Measurements from ENCODE around the gene STAM2.

Gene STAM2

DNA sequence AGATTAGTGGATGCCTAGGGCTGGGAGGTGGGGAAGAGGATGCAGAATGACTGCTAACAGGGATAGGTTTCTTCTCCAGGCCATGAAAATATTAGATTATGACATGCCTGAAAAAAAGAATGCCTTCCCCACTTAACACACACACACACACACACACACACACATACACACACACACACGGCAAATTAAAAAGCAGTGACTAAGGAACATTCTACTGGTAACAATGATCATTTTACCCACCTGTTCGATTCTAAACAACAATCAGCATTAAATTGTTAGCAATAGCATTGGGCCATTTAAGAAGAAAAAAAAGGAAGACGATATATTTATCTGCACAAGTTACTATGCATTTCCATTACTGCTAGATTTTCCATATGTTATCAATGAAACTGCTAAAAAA is 87.6 kb downstream of the STAM2 start:
- H3K9me3 ChIP-seq (ENCODE audit: control insufficient read depth, insufficient read depth, low read length), result no peaks in the 10 kb centered on the region
- H3K4me1 ChIP-seq (ENCODE audit: insufficient read depth, low read length), result no peaks in the 10 kb centered on the region
- H3K9ac ChIP-seq (ENCODE audit: low read depth, low read length), result no peak overlapping the region
- no peaks in the 10 kb centered on the region for H3K36me3 ChIP-seq (ENCODE audit: insufficient read depth, low read length)

DNA sequence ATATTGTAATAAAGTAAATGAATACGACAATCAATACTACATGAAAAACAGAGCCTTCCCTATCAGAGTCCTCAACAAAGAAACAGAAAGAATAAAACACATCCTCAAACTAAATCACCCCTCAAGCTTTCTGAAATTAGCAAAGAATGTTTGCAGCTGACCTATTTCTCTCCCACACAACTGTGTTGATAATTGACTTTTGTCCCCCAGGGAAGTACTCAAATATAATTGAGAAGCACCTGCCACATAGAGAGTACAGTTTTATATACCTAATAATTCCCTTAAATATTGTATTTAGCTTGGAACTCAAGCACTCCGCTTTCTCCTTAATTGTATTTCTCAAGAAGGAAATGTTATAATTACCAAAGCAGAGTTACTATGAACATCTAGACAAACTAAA is 89.3 kb downstream of the STAM2 start:
- no peak overlapping the region for H3K9ac ChIP-seq (ENCODE audit: low read depth, low read length)
- H3K4me1 ChIP-seq (ENCODE audit: insufficient read depth, low read length), result no peaks in the 10 kb centered on the region
- no peaks in the 10 kb centered on the region for H3K9me3 ChIP-seq (ENCODE audit: control insufficient read depth, insufficient read depth, low read length)
- no peaks in the 10 kb centered on the region for H3K36me3 ChIP-seq (ENCODE audit: insufficient read depth, low read length)

DNA sequence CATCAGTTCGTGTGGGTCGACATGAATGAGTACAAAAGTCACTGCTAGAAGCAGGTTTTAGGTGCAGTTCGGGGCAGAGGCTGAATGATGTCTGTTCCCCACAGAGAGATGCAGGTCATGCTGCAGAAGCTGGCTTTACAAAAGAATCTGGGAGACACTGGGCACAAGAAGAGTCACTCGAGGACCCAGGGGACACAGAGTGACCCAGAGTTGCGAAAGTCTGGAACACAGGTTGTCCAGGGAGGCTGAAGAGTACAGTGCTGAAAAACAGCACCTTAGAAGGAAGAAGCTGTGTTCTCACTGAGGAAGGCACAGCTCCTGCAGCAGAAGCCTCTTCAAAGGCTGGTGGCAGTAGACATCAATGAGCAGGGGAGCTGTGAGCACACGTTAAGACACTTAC is 91.5 kb downstream of the STAM2 start:
- no peaks in the 10 kb centered on the region for H3K4me1 ChIP-seq (ENCODE audit: insufficient read depth, low read length)
- no peaks in the 10 kb centered on the region for H3K9me3 ChIP-seq (ENCODE audit: control insufficient read depth, insufficient read depth, low read length)
- H3K9ac ChIP-seq (ENCODE audit: low read depth, low read length), result no peak overlapping the region
- H3K36me3 ChIP-seq (ENCODE audit: insufficient read depth, low read length), result no peaks in the 10 kb centered on the region

DNA sequence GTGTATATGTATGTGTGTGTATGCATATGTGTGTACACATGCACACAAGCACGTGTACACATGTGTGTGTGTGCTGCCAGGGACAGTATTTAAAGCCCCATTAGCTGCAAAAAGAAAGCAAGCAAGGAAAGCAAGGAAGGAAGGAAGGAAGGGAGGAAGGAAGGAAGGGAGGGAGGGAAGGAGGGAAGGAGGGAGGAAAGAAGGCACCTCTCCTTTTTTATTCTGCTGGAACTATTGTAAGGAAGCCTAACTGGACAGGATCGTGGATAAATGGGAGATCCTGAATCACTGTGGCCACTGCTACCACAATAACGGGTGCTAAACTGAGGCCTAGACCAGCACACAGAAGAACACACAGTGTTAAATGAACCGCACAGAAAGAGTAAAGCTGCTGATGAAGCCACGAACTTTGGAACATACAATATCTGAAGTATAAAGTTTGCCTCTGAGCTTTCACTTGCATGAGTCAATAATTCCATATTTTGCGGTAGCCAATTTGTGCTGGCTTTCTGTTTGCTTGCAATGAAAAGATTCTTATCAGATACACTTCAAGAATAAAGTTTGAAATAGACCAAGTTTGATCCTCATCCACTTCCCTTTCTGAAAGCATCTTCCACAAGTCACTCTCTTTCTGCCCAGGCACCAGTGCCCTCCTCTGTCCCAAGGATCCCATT is 92.2 kb downstream of the STAM2 start:
- H3K9ac ChIP-seq (ENCODE audit: low read depth, low read length), result no peak overlapping the region
- H3K4me1 ChIP-seq (ENCODE audit: insufficient read depth, low read length), result no peaks in the 10 kb centered on the region
- H3K9me3 ChIP-seq (ENCODE audit: control insufficient read depth, insufficient read depth, low read length), result no peaks in the 10 kb centered on the region
- no peaks in the 10 kb centered on the region for H3K36me3 ChIP-seq (ENCODE audit: insufficient read depth, low read length)

DNA sequence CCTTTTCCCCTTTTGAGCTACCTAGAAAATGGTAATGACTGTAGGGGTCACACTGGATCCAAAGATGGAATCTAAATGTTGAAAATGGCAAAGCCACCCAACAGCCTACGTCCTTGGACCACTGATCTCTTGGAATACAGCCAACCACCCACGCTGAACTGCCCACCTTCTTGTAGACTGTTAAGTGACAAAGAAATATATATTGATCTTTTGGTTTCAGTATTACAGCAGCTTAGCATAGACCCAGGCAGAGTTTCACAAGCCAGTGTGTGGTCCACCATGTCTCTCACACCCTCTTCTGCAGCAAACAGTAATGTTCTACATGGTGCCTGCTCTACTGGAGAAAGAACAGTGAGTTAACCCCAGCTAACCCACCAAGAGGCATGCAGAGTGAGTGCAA is 96.9 kb downstream of the STAM2 start:
- Histone ChIP-seq H3K9me3 (ENCODE audit: control insufficient read depth, insufficient read depth, low read length) (no peaks in the 10 kb centered on the region), H3K36me3 (ENCODE audit: insufficient read depth, low read length) (no peaks in the 10 kb centered on the region), H3K9ac (ENCODE audit: low read depth, low read length) (no peak overlapping the region), H3K4me1 (ENCODE audit: insufficient read depth, low read length) (no peaks in the 10 kb centered on the region)

DNA sequence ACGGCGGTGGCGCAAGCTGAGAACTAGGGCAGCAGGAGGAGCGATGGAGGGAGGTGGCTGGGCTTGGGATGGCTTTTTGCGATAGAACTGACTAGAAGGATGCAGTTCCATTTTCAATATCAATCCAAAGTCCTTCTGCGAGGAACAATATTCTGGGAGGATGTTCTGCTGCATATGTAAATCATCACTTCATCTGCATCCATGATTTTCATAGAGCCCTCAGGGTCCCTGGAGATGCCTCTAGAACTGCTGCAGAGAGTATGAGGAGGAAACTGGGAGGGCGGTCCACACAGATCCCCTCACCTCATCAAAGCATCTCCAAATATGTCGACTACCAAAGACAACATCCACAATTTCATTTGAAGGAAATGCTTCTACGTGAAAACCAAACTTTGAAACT is 97.5 kb downstream of the STAM2 start:
- Histone ChIP-seq H3K9me3 (ENCODE audit: control insufficient read depth, insufficient read depth, low read length) (no peaks in the 10 kb centered on the region), H3K4me1 (ENCODE audit: insufficient read depth, low read length) (no peaks in the 10 kb centered on the region), H3K9ac (ENCODE audit: low read depth, low read length) (no peak overlapping the region), H3K36me3 (ENCODE audit: insufficient read depth, low read length) (no peaks in the 10 kb centered on the region)

DNA sequence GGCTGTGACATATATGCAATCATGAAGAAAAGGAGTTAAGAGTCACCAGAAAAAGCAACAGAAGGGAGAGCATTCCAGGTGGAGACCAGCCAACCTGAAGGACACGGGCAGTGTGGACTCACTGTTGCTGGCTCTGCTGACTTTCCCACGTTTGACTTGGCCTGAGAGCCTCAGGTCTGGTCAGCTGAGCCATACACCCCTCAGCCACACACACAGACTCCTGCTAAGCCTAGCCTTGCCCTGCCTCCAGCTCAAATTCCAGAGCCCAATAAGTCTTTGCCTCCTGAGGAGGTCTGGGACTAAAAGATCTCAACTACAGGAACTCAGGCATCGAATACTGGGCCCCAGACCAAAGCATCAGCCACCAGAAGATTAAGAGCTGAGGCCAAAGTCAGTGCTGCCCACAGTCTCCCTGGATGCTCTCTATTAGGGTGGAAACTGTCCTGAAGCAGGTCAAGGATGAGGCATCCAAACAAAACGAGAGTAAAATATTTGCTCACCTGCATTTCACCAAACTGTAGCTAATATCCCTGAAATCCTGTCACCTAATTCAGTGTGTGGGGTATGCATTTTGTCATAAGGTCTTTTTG is 100.0 kb downstream of the STAM2 start:
- Histone ChIP-seq H3K4me1 (ENCODE audit: insufficient read depth, low read length) (no peaks in the 10 kb centered on the region), H3K9me3 (ENCODE audit: control insufficient read depth, insufficient read depth, low read length) (no peaks in the 10 kb centered on the region), H3K9ac (ENCODE audit: low read depth, low read length) (no peak overlapping the region), H3K36me3 (ENCODE audit: insufficient read depth, low read length) (no peaks in the 10 kb centered on the region)

DNA sequence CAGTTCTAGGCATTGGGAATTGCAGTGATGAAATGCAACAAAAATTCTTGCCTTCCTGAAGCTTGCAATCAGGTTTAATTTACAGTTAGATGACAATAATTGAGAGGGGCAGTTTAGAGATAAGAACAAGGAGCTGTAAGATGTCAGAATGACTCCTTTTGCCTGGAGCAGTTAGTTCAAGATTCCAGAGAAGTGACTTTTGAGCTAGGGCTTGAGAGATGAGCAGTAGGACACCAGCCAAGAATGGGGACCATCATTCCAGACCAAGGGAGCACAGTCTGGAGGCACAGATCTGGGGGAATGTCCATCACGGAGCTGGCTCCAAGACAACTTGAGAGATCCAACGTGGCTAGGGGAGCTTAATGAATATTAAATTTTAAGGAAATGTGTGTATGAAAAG is 103.6 kb downstream of the STAM2 start:
- no peak overlapping the region for H3K9ac ChIP-seq (ENCODE audit: low read depth, low read length)
- no peaks in the 10 kb centered on the region for H3K9me3 ChIP-seq (ENCODE audit: control insufficient read depth, insufficient read depth, low read length)
- H3K4me1 ChIP-seq (ENCODE audit: insufficient read depth, low read length), result no peaks in the 10 kb centered on the region
- H3K36me3 ChIP-seq (ENCODE audit: insufficient read depth, low read length), result no peaks in the 10 kb centered on the region

DNA sequence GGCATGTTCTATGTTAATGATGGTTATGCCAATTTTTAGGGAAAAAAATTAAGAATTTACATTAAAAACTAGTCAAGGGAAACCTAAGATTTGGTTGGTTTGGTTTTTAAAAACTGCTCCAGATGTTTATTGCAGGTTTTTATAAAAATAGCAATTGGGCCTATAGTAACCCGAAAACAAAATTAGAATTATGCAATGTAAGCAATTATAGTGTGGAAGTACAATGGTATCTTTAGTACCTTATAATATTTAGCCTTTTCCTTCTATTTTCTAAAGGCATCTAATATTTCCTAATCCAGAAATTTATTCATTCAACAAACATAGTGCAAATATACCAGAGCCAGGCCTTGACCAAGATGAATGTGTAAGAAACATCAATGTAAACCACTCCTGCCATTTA is 104.0 kb downstream of the STAM2 start:
- no peaks in the 10 kb centered on the region for H3K4me1 ChIP-seq (ENCODE audit: insufficient read depth, low read length)

DNA sequence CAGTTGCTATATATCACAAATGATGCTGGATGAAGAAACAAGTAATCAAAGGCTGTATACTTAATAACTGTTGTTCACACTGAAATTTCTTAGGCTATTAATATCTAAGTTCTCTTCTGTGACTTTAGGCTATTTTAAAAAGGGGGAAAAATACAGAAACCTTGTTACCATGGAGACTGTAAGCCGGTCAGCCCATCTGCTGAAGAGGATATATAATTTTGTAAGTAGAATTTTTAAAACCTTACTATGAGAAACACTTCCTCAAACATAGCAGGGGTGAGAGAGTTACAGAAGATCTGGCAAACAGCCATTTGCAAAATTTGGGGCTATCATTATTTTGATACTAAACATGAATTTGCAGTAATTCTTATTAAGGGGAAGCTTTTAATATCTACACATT is 104.5 kb downstream of the STAM2 start:
- no peaks in the 10 kb centered on the region for H3K36me3 ChIP-seq (ENCODE audit: insufficient read depth, low read length)
- no peak overlapping the region for H3K9ac ChIP-seq (ENCODE audit: low read depth, low read length)
- no peaks in the 10 kb centered on the region for H3K9me3 ChIP-seq (ENCODE audit: control insufficient read depth, insufficient read depth, low read length)
- no peaks in the 10 kb centered on the region for H3K4me1 ChIP-seq (ENCODE audit: insufficient read depth, low read length)

More for the DNA sequence above, 104.0 kb downstream of the STAM2 start:
- H3K9ac ChIP-seq (ENCODE audit: low read depth, low read length), result no peak overlapping the region
- no peaks in the 10 kb centered on the region for H3K36me3 ChIP-seq (ENCODE audit: insufficient read depth, low read length)
- no peaks in the 10 kb centered on the region for H3K9me3 ChIP-seq (ENCODE audit: control insufficient read depth, insufficient read depth, low read length)

DNA sequence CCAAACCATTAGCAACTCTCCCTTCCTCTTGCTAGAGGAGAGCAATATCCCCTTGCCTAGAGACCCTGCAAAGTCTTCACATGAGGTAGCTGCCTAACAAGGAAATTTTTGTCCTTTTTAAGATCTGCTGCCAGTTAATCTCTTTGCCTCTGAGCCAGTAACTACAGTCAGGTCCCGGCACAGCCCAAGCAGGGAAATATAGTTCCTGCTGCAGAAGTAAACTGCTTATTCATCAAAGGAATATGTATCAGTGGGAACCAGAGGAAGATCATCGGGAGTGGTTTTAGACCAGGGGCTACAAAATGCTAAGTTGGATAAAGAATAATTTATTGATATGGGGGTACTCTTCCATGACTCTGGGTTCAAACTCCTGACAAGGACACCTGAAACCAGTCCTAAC is 107.3 kb downstream of the STAM2 start:
- Histone ChIP-seq H3K36me3 (ENCODE audit: insufficient read depth, low read length) (no peaks in the 10 kb centered on the region), H3K9me3 (ENCODE audit: control insufficient read depth, insufficient read depth, low read length) (no peaks in the 10 kb centered on the region), H3K4me1 (ENCODE audit: insufficient read depth, low read length) (no peaks in the 10 kb centered on the region), H3K9ac (ENCODE audit: low read depth, low read length) (no peak overlapping the region)

DNA sequence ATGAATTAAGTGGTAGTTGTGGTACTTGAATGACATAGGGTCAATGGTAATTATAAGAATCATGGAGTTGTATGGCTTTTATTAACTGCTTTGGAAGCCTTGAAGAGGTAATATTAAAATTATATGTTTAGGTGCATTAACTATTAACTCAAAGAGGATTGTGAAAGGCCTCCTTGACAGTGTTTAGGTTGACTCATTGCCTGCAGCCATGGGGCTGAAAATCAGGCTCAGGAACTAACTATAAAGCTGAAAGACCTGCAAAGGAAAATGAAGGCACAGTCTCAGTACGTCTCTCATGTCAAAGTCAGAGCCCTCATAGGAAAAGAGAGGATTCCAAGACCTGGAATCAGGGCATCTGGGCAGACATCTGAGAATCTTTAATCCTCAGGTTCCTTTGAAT is 107.7 kb downstream of the STAM2 start:
- H3K36me3 ChIP-seq (ENCODE audit: insufficient read depth, low read length), result no peaks in the 10 kb centered on the region
- no peak overlapping the region for H3K9ac ChIP-seq (ENCODE audit: low read depth, low read length)
- H3K9me3 ChIP-seq (ENCODE audit: control insufficient read depth, insufficient read depth, low read length), result no peaks in the 10 kb centered on the region
- no peaks in the 10 kb centered on the region for H3K4me1 ChIP-seq (ENCODE audit: insufficient read depth, low read length)

Measured in ES-I3 (cell line).